HG02840 (cell line): ENCODE measurements around the gene SPPL2A.
"Not testable (repeated sequence)": the region's sequence is repeated elsewhere in the genome, so short reads cannot be mapped to it uniquely, and the experiment has no call there.

Experiments
- ATAC-seq: cut with Tn5 transposase; IDR thresholded peaks from one replicate; pipeline ENCODE4 v1.9.1; 2021; ENCODE audit warnings: mild to moderate bottlenecking, moderate library complexity, moderate number of reproducible peaks; ENCODE audit not compliant: unreplicated experiment, low FRiP score

Gene SPPL2A

GRCh38 chr15:50765195-50765967 lies at the start of gene SPPL2A:
Gene SPPL2A (minus strand): TSS chr15:50765706. CDS start chr15:50765533, 173 bp downstream.
- peak; percentile 85 for ATAC-seq

GRCh38 chr15:50814634-50815033 lies 49.1 kb upstream of the SPPL2A start:
- ATAC-seq, result no peak

- ATAC-seq, result no peak
These were observed 48.4 kb upstream of the SPPL2A start for GRCh38 chr15:50813865-50814264.

- no peak for ATAC-seq
These were observed 47.6 kb upstream of the SPPL2A start for GRCh38 chr15:50813089-50813488.

- ATAC-seq, result not testable (repeated sequence)
These were observed 46.6 kb upstream of the SPPL2A start for GRCh38 chr15:50812181-50812506.

- not testable (repeated sequence) for ATAC-seq
These were observed 46.1 kb upstream of the SPPL2A start for GRCh38 chr15:50811461-50812180.

- ATAC-seq, result no peak
These were observed 44.6 kb upstream of the SPPL2A start for GRCh38 chr15:50810128-50810527.

GRCh38 chr15:50808728-50809127 lies 43.2 kb upstream of the SPPL2A start:
- ATAC-seq, result no peak

GRCh38 chr15:50803479-50804180 lies 38.1 kb upstream of the SPPL2A start:
- ATAC-seq, result no peak

GRCh38 chr15:50800715-50801114 lies 35.2 kb upstream of the SPPL2A start:
- ATAC-seq, result no peak

- no peak for ATAC-seq
These were observed 33.2 kb upstream of the SPPL2A start for GRCh38 chr15:50798684-50799083.

- no peak for ATAC-seq
These were observed 32.4 kb upstream of the SPPL2A start for GRCh38 chr15:50797926-50798325.

- ATAC-seq, result no peak
These were observed 26.0 kb upstream of the SPPL2A start for GRCh38 chr15:50791486-50791885.

GRCh38 chr15:50790778-50791453 lies 25.4 kb upstream of the SPPL2A start:
- ATAC-seq, result no peak

- ATAC-seq, result no peak
These were observed 21.4 kb upstream of the SPPL2A start for GRCh38 chr15:50786871-50787270.

GRCh38 chr15:50786438-50786837 lies 20.9 kb upstream of the SPPL2A start:
- ATAC-seq, result no peak

GRCh38 chr15:50783895-50784294 lies 18.4 kb upstream of the SPPL2A start:
- ATAC-seq, result no peak

- ATAC-seq, result no peak
These were observed 17.9 kb upstream of the SPPL2A start for GRCh38 chr15:50783411-50783810.

GRCh38 chr15:50778086-50778485 lies 12.6 kb upstream of the SPPL2A start:
- no peak for ATAC-seq

- no peak for ATAC-seq
These were observed 11.5 kb upstream of the SPPL2A start for GRCh38 chr15:50777042-50777441.

- no peak for ATAC-seq
These were observed 8.9 kb upstream of the SPPL2A start for GRCh38 chr15:50774450-50774849.
